Liver (tissue), 3 donors: Measurements from ENCODE around the gene WDFY3.

Experiments used
- ATF3 ChIP-seq: IDR thresholded peaks from 2 replicates; pipeline ENCODE4 v1.6.1; 2016; ENCODE audit warnings: antibody characterized with exemption
- CTCF ChIP-seq: fragments of 150-350 bp; IDR thresholded peaks from 2 replicates; pipeline ENCODE4 v1.5.1; 2017; ENCODE audit warnings: improper control_type of control experiment, low read depth, low read length; ENCODE audit not compliant: missing input control
- EGR1 ChIP-seq, 2 donors: IDR thresholded peaks; 2 replicates each; pipeline ENCODE4 v1.6.1; 2016 to 2018; ENCODE audit warnings: antibody characterized with exemption in 2 of 2, low read depth in 2 of 2
- GABPA ChIP-seq, 2 donors: IDR thresholded peaks in 1 of 2; conservative IDR thresholded peaks in 1 of 2; 2 replicates each; pipeline ENCODE4 v1.6.1; 2016; ENCODE audit warnings: antibody characterized with exemption in 2 of 2, mild to moderate bottlenecking in 1 of 2, moderate library complexity in 1 of 2
- HNF4G ChIP-seq: IDR thresholded peaks from 2 replicates; pipeline ENCODE4 v1.6.1; 2016; ENCODE audit warnings: antibody characterized with exemption
- JUND ChIP-seq, 2 donors: IDR thresholded peaks; 2 replicates each; pipeline ENCODE4 v1.6.1; 2016; ENCODE audit warnings: antibody characterized with exemption in 2 of 2
- MAX ChIP-seq: IDR thresholded peaks from 2 replicates; pipeline ENCODE4 v1.6.1; 2016; ENCODE audit warnings: antibody characterized with exemption
- NR2F2 ChIP-seq: IDR thresholded peaks from 2 replicates; pipeline ENCODE4 v1.6.1; 2016; ENCODE audit warnings: antibody characterized with exemption
- RAD21 ChIP-seq, 2 donors: IDR thresholded peaks; 2 replicates each; pipeline ENCODE4 v1.6.1; 2016; ENCODE audit warnings: antibody characterized with exemption in 2 of 2, mild to moderate bottlenecking in 2 of 2
- REST ChIP-seq: IDR thresholded peaks from 2 replicates; pipeline ENCODE4 v1.6.1; 2016; ENCODE audit warnings: antibody characterized with exemption, mild to moderate bottlenecking
- SP1 ChIP-seq: IDR thresholded peaks from 2 replicates; pipeline ENCODE4 v1.6.1; 2018; ENCODE audit warnings: antibody characterized with exemption, mild to moderate bottlenecking
- ZBTB33 ChIP-seq: IDR thresholded peaks from 2 replicates; pipeline ENCODE4 v1.6.1; 2016; ENCODE audit warnings: antibody characterized with exemption
- donor health status: healthy.
- donor health status: healthy.

- TF ChIP-seq CTCF (no peak), MAX (no peak), EGR1 (IDR thresholded peaks at IDR 0.05; ENCODE audit: low read depth in 2 of 2) (no peak), NR2F2 (no peak), SP1 (no peak), RAD21 (IDR thresholded peaks at IDR 0.05) (no peak), ATF3 (no peak), ZBTB33 (no peak), REST (no peak), JUND (IDR thresholded peaks at IDR 0.05) (no peak), HNF4G (no peak), GABPA (IDR thresholded peaks at IDR 0.05 in 1 of 2, conservative IDR thresholded peaks at IDR 0.05 in 1 of 2) (no peak)
Observed at GRCh38 chr4:84803116-84803515, 163.4 kb downstream of the WDFY3 start.
